Stomach (tissue), 9 donors: Measurements from ENCODE around the gene VAPA. TPM values are rescaled to one million over a fixed set of nuclear protein-coding genes. Genes with fewer than 3 reads are reported as not detected.
A peak's percentile ranks its signal among the peaks of the same experiment; 100 is the strongest.

Experiments
- DNase-seq, 2 donors: peaks; one replicate each; pipeline versions ENCODE4 v3.0.0 to v3.0.0-alpha.2; 2013 to 2019
- H3K27ac ChIP-seq, 5 donors: fragments of 200-600 bp in 4 of 5; sonication (generic) in 4 of 5; one replicate each; pipeline ENCODE4 v1.5.1; 2013 to 2019; ENCODE audit warnings: mild to moderate bottlenecking in 1 of 5, moderate library complexity in 1 of 5
- H3K27me3 ChIP-seq, 3 donors: fragments of 200-600 bp; sonication (generic); one replicate each; pipeline ENCODE4 v1.5.1; 2017 to 2019; ENCODE audit warnings: mixed run types in 1 of 3
- H3K36me3 ChIP-seq, 4 donors: fragments of 200-600 bp; sonication (generic); 1 replicate in 3 of 4; 2 replicates in 1 of 4; pipeline ENCODE4 v1.5.1; 2016 to 2019
- H3K4me1 ChIP-seq, 4 donors: fragments of 200-600 bp; sonication (generic); one replicate each; pipeline ENCODE4 v1.5.1; 2016 to 2019
- H3K4me3 ChIP-seq, 4 donors: fragments of 200-600 bp; sonication (generic) in 3 of 4; one replicate each; pipeline ENCODE4 v1.5.1; 2016 to 2019; ENCODE audit warnings: mild to moderate bottlenecking in 1 of 4
- H3K9me3 ChIP-seq, 4 donors: fragments of 200-600 bp; sonication (generic); one replicate each; pipeline ENCODE4 v1.5.1; 2016 to 2019
- EP300 ChIP-seq: sonication (generic); formaldehyde crosslinking; IDR thresholded peaks from one replicate; pipeline ENCODE4 v1.6.1; 2017; ENCODE audit warnings: antibody characterized with exemption
- POLR2A ChIP-seq, 4 donors: fragments of 450-650 bp; IDR thresholded peaks; one replicate each; pipeline ENCODE4 v1.6.1; 2016; ENCODE audit warnings: antibody characterized with exemption in 4 of 4, control low read depth in 2 of 4, mild to moderate bottlenecking in 1 of 4, moderate library complexity in 1 of 4
- POLR2AphosphoS5 ChIP-seq, 3 donors: sonication (generic); formaldehyde crosslinking; IDR thresholded peaks; one replicate each; pipeline ENCODE4 v1.6.1; 2016; ENCODE audit warnings: antibody characterized with exemption in 3 of 3
- WGBS, 5 donors: extraction: QIAGEN DNeasy Blood & Tissue Kit in 3 of 5; methylation state at CpG; one replicate each; pipeline versions ENCODE4 v1.1.5 to v1.1.7; 2013 to 2018; 5-methylcytosine and 5-hydroxymethylcytosine counted together
- intact Hi-C: fragments of 100-400 bp; cut with DNase I; formaldehyde crosslinking; loops from one replicate; pipeline ENCODE4 v1.15.1; 2023; ENCODE audit warnings: low total_unique reads
- polyA plus RNA-seq, 3 donors: library from polyadenylated mRNA; stranded (reverse); fragments of 200-250 nt; gene quantifications; one replicate each; pipeline ENCODE4 v1.2.3, GENCODE V29; 2013
- total RNA-seq, 5 donors: library from RNA; depleted of rRNA; stranded (reverse); fragments of >200 nt; gene quantifications; one replicate each; pipeline versions ENCODE4 v1.1.0 to v1.2.3, GENCODE V29; 2014 to 2016
- TF ChIP-seq, protein P1 (sequence below), 7 experiments: fragments of 450-650 bp in 4 of 7; fragments of 200-600 bp in 3 of 7; sonication (generic) in 3 of 7; IDR thresholded peaks; one replicate each; pipeline ENCODE4 v1.5.1; 2016 to 2019; ENCODE audit warnings: antibody characterized with exemption in 7 of 7, control low read depth in 2 of 7, mild to moderate bottlenecking in 1 of 7
- donor health status: healthy with polysubstance abuse.
- donor health status: Bipolar disorder and iron deficiency.
- donor health status: healthy.

VAPA gene
- total and polyA plus RNA-seq, 8 donors, result 113 to 822 (median 169) TPM

DNA sequence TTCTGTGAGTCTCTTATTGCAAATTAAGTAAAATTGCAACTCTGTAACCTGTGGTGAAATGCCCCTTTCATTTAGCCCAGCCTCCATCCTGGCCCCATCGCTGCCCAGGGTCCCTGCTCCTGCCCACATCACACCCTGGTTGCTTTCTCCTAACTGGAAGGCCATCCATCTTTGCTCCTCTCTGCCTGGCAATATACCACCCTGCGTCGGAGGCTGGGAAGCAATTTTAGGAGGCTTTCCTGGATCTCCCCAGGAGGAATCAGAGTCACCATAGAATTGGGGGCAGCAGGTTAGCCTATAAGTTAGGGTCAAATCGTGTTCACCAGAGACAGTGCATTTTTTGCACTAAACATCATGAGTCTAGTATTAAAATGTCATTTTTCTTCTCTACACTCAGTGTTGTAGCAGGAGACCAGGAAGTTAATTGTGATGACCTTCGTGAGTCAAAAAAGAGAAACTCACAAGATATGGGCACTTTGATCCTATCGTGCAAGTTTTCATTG lies 42.5 kb upstream of the VAPA start:
- Histone ChIP-seq H3K4me3 (no peak overlapping the region), H3K4me1 (peaks cover 15 to 22% (median 18%) of the 10 kb centered on the region in 4 donors), H3K9me3 (peaks cover 0 to 3% (median 0%) of the 10 kb centered on the region in 4 donors), H3K27ac (no peak overlapping the region), H3K36me3 (no peaks in the 10 kb centered on the region), H3K27me3 (no peaks in the 10 kb centered on the region)
- no peak for DNase-seq
- WGBS, 5 donors, result 83 to 89% (median 87%) methylated on average over 6 of the region's 6 CpGs
- intact Hi-C loops, result no loop called here
- TF ChIP-seq POLR2AphosphoS5 (IDR thresholded peaks at IDR 0.05) (no peak), EP300 (no peak), POLR2A (IDR thresholded peaks at IDR 0.05) (no peak)
- TF ChIP-seq, protein P1, sequence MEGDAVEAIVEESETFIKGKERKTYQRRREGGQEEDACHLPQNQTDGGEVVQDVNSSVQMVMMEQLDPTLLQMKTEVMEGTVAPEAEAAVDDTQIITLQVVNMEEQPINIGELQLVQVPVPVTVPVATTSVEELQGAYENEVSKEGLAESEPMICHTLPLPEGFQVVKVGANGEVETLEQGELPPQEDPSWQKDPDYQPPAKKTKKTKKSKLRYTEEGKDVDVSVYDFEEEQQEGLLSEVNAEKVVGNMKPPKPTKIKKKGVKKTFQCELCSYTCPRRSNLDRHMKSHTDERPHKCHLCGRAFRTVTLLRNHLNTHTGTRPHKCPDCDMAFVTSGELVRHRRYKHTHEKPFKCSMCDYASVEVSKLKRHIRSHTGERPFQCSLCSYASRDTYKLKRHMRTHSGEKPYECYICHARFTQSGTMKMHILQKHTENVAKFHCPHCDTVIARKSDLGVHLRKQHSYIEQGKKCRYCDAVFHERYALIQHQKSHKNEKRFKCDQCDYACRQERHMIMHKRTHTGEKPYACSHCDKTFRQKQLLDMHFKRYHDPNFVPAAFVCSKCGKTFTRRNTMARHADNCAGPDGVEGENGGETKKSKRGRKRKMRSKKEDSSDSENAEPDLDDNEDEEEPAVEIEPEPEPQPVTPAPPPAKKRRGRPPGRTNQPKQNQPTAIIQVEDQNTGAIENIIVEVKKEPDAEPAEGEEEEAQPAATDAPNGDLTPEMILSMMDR (IDR thresholded peaks at IDR 0.05), result no peak

DNA sequence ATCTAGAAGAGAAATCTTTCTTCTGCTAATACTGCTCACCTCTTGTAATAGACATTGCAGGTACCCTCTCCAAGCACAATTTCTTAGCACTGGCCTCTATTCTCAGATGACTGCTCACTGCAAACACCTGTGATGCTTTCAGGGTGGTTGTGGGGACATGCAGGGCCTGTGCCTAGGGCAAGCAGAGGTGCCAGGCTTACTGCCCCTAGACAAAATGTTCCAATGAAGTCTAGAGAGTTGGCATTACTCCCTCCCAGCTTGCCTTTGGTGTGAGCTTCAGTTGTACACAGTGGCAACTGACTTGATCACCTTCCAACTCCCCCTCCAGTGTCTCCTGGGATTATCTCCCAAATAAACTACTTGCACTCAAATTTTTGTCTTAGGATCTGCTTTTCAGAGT lies 41.0 kb upstream of the VAPA start:
- Histone ChIP-seq H3K9me3 (no peaks in the 10 kb centered on the region), H3K27me3 (no peaks in the 10 kb centered on the region), H3K36me3 (no peaks in the 10 kb centered on the region), H3K4me3 (no peak overlapping the region), H3K27ac (no peak overlapping the region), H3K4me1 (peaks cover 16 to 34% (median 26%) of the 10 kb centered on the region in 4 donors)
- no peak for DNase-seq
- intact Hi-C loops, result no loop called here
- TF ChIP-seq EP300, result no peak
- TF ChIP-seq POLR2A (IDR thresholded peaks at IDR 0.05), result no peak
- no peak for TF ChIP-seq POLR2AphosphoS5 (IDR thresholded peaks at IDR 0.05)
- TF ChIP-seq, protein P1 (IDR thresholded peaks at IDR 0.05), result no peak

DNA sequence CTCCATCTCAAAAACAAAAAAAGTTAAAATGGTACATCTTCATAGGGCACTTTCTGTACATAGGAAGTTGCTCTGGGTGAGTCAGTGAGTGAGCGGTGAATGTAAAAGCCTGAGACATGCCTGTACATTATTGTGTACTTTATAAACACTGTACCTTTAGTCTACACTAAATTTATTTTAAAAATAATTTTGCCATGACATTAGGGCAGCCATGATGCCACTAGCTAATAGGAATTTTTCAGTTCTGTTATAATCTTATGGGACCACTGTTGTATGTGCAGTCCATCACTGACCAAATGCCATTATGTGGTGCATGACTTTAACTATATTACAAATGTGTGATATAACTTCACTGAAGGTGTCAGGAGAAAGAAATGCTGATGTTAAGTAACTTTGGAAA lies 39.1 kb upstream of the VAPA start:
- TF ChIP-seq POLR2A (IDR thresholded peaks at IDR 0.05) (no peak), EP300 (no peak), POLR2AphosphoS5 (IDR thresholded peaks at IDR 0.05) (no peak)
- TF ChIP-seq, protein P1 (IDR thresholded peaks at IDR 0.05), result no peak
- no peak for DNase-seq
- intact Hi-C loops, result no loop called here
- Histone ChIP-seq H3K9me3 (no peaks in the 10 kb centered on the region), H3K27ac (no peak overlapping the region), H3K27me3 (no peaks in the 10 kb centered on the region), H3K4me1 (peaks cover 8 to 28% (median 17%) of the 10 kb centered on the region in 4 donors), H3K4me3 (no peak overlapping the region), H3K36me3 (no peaks in the 10 kb centered on the region)
- 84 to 100% (median 93%) methylated on average over 1 of the region's 1 CpG for WGBS, 5 donors

DNA sequence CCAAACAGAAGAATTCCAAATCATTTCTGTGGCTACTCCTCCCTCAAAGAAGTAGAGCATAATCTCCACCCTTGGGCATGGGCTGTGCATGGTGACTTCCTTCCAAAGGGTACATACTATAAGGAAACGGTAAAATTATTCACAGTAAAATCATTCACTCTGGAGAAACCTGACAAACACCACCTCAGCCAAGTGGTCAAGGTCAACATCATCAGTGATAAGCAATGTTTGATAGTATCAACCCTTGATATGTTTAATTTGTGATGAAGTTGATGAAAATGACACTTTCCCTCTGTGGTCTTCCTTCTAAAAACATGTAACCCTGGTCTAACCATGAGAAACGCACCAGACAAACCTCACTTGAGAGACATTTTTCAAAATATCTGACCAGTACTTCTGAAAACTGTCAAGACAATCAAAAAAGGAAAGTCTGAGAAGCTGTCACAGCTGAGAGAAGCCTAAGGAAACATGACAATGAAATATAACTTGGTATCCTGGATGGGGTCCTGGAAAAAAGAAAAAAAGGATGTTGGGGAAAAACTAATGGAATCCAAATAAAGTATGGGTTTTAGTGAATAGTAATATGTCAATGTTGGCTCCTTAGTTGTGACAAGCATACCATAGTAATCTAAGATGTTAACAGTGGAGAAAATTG lies 37.5 kb upstream of the VAPA start:
- peaks cover 0 to 17% (median 10%) of the 10 kb centered on the region in 4 donors for H3K4me1 ChIP-seq
- peak overlapping the region in 1 of 4 donors; percentile 12 for H3K4me3 ChIP-seq
- no peaks in the 10 kb centered on the region for H3K9me3 ChIP-seq
- H3K36me3 ChIP-seq, result no peaks in the 10 kb centered on the region
- H3K27me3 ChIP-seq, result no peaks in the 10 kb centered on the region
- TF ChIP-seq EP300 (no peak), POLR2AphosphoS5 (IDR thresholded peaks at IDR 0.05) (no peak), POLR2A (IDR thresholded peaks at IDR 0.05) (no peak)
- TF ChIP-seq, protein P1 (IDR thresholded peaks at IDR 0.05), result no peak
- intact Hi-C loops, result no loop called here
- DNase-seq, result peak in 1 of 2 donors; percentile 22
- H3K27ac ChIP-seq, result peak overlapping the region in 4 of 5 donors; percentile 63 to 85 (median 72)
- WGBS, 5 donors, result 53 to 76% (median 60%) methylated on average over 2 of the region's 2 CpGs
